ENCODE data around the gene THTPA.

GRCh38 chr14:23520899-23521533, 35.1 kb upstream of the THTPA start:
- TF ChIP-seq CTCF (IDR thresholded peaks at IDR 0.05) (no peak), POLR2A (IDR thresholded peaks at IDR 0.05) (no peak)
